Transverse colon (tissue), 4 donors: ENCODE results near the gene CAMSAP1. TPM values are rescaled to one million over a fixed set of nuclear protein-coding genes. Genes with fewer than 3 reads are reported as not detected.

Source experiments
- DNase-seq: peaks from one replicate; pipeline ENCODE4 v3.0.0-alpha.2; 2019
- H3K27ac ChIP-seq, 4 donors: fragments of 200-600 bp; sonication (generic); 2 replicates each; pipeline ENCODE4 v1.5.1; 2016 to 2018; ENCODE audit warnings: inconsistent platforms in 4 of 4
- H3K27me3 ChIP-seq: fragments of 200-600 bp; sonication (generic); 2 replicates; pipeline ENCODE4 v1.5.1; 2017; ENCODE audit warnings: inconsistent platforms
- H3K36me3 ChIP-seq, 4 donors: fragments of 200-600 bp; sonication (generic); 2 replicates each; pipeline ENCODE4 v1.5.1; 2017 to 2019; ENCODE audit warnings: inconsistent platforms in 4 of 4
- H3K4me1 ChIP-seq, 4 donors: fragments of 200-600 bp; sonication (generic); 2 replicates each; pipeline ENCODE4 v1.5.1; 2017 to 2020; ENCODE audit warnings: inconsistent platforms in 4 of 4
- H3K4me3 ChIP-seq, 4 donors: fragments of 200-600 bp; sonication (generic); 1 replicate in 1 of 4; 2 replicates in 3 of 4; pipeline versions ENCODE4 v1.5.1 to v1.6.1; 2017 to 2019; ENCODE audit warnings: inconsistent platforms in 4 of 4
- H3K9me3 ChIP-seq, 2 donors: fragments of 200-600 bp; sonication (generic); 2 replicates each; pipeline ENCODE4 v1.5.1; 2017 to 2019; ENCODE audit warnings: inconsistent platforms in 2 of 2
- CTCF ChIP-seq, 5 experiments: fragments of 200-600 bp in 3 of 5; fragments of 450-650 bp in 2 of 5; sonication (generic) in 3 of 5; IDR thresholded peaks; 1 replicate in 2 of 5; 2 replicates in 3 of 5; pipeline ENCODE4 v1.5.1; 2016 to 2017; ENCODE audit warnings: antibody characterized with exemption in 5 of 5, inconsistent platforms in 3 of 5, mild to moderate bottlenecking in 2 of 5, moderate library complexity in 1 of 5
- EP300 ChIP-seq: sonication (generic); formaldehyde crosslinking; IDR thresholded peaks from one replicate; pipeline ENCODE4 v1.6.1; 2017; ENCODE audit warnings: antibody characterized with exemption, low read depth
- POLR2A ChIP-seq: fragments of 450-650 bp; IDR thresholded peaks from one replicate; pipeline ENCODE4 v1.6.1; 2016; ENCODE audit warnings: antibody characterized with exemption, mild to moderate bottlenecking, moderate library complexity
- POLR2AphosphoS5 ChIP-seq, 3 donors: sonication (generic); formaldehyde crosslinking; IDR thresholded peaks; one replicate each; pipeline ENCODE4 v1.6.1; 2016; ENCODE audit warnings: antibody characterized with exemption in 3 of 3
- WGBS, 2 donors: methylation state at CpG; one replicate each; pipeline ENCODE4 v1.1.5; 2018; ENCODE audit warnings: low coverage in 1 of 2; 5-methylcytosine and 5-hydroxymethylcytosine counted together
- in situ Hi-C, 4 donors: fragments of 200-750 bp; cut with MboI; loops; one replicate each; pipeline versions ENCODE4 v1.15.0 to v1.15.1; 2017; ENCODE audit warnings: low sequenced_read_pairs in 3 of 4, low pct_ligation_motif_present in 1 of 4, low pct_unique_long_range_greater_than_20kb in 1 of 4
- intact Hi-C: fragments of 100-400 bp; cut with DNase I; formaldehyde crosslinking; loops from one replicate; pipeline ENCODE4 v1.15.1; 2023; ENCODE audit warnings: low total_unique reads
- total RNA-seq, 4 donors: library from RNA; depleted of rRNA; stranded (reverse); fragments of >200 nt; gene quantifications; one replicate each; pipeline ENCODE4 v1.1.0, GENCODE V29; 2016

Gene CAMSAP1
- total RNA-seq, 4 donors from 2014 or later: 17.3 to 88.0 (median 23.8) TPM

- H3K27me3 ChIP-seq: no peaks in the 10 kb centered on the region
These were observed 25.8 kb upstream of the CAMSAP1 start for GRCh38 chr9:135933114-135933513.

DNA sequence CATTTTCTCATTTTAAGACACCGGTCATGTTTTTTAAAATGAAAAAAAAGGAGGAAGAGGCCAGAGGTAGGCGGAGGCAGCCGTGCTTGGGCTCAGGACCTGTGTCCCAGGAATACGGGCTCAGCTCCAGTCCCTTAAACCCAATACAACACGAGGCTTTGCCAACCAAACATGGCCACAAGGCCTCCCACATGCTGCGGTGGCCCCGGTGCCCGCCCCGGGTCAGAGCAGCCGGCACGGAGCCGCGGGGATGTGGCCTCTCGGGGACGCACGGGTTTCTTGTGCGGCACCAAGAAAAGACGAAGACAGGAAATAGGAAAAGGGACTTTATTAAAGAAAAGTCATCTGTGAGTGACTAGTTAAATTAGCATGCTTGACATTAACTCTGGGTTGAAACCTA lies 25.3 kb upstream of the CAMSAP1 start:
- WGBS, 2 donors: 95 to 96% methylated on average over 8 to 18 of the region's 18 CpGs
- Histone ChIP-seq H3K4me1 (no peaks in the 10 kb centered on the region), H3K9me3 (no peaks in the 10 kb centered on the region), H3K4me3 (no peak overlapping the region), H3K27me3 (no peaks in the 10 kb centered on the region), H3K27ac (no peak overlapping the region), H3K36me3 (peaks cover 0 to 40% (median 15%) of the 10 kb centered on the region in 4 donors)
- TF ChIP-seq POLR2AphosphoS5 (IDR thresholded peaks at IDR 0.05) (no peak), POLR2A (no peak), CTCF (IDR thresholded peaks at IDR 0.05) (no peak), EP300 (no peak)
- in situ Hi-C loops: no loop called here
- DNase-seq: no peak
- intact Hi-C loops: no loop called here

More at GRCh38 chr9:135933114-135933513, 25.8 kb upstream of the CAMSAP1 start:
- no peak for TF ChIP-seq EP300
- TF ChIP-seq POLR2A: no peak
- TF ChIP-seq CTCF (IDR thresholded peaks at IDR 0.05): no peak
- TF ChIP-seq POLR2AphosphoS5 (IDR thresholded peaks at IDR 0.05): no peak
- H3K36me3 ChIP-seq: peaks cover 0 to 45% (median 18%) of the 10 kb centered on the region in 4 donors
- WGBS, 2 donors: 93 to 100% methylated on average over 1 to 13 of the region's 13 CpGs
- in situ Hi-C loops (no loop called here), intact Hi-C loops (no loop called here)
- no peaks in the 10 kb centered on the region for H3K9me3 ChIP-seq
- no peak overlapping the region for H3K27ac ChIP-seq
- H3K4me3 ChIP-seq: no peak overlapping the region
- DNase-seq: no peak
- no peaks in the 10 kb centered on the region for H3K4me1 ChIP-seq

GRCh38 chr9:135931349-135931820 lies 24.0 kb upstream of the CAMSAP1 start:
- no peak for DNase-seq
- intact Hi-C loops: no loop called here
- H3K27ac ChIP-seq: no peak overlapping the region
- WGBS, 2 donors: 89% methylated on average over 31 of the region's 31 CpGs; no CpG with 5 or more reads in 1 of the 2 donors
- no peaks in the 10 kb centered on the region for H3K27me3 ChIP-seq
- no peaks in the 10 kb centered on the region for H3K9me3 ChIP-seq
- H3K4me1 ChIP-seq: no peaks in the 10 kb centered on the region
- TF ChIP-seq CTCF (IDR thresholded peaks at IDR 0.05) (no peak), POLR2AphosphoS5 (IDR thresholded peaks at IDR 0.05) (no peak), POLR2A (no peak), EP300 (no peak)
- H3K4me3 ChIP-seq: no peak overlapping the region
- in situ Hi-C loops: no loop called here
- peaks cover 0 to 30% (median 12%) of the 10 kb centered on the region in 4 donors for H3K36me3 ChIP-seq

DNA sequence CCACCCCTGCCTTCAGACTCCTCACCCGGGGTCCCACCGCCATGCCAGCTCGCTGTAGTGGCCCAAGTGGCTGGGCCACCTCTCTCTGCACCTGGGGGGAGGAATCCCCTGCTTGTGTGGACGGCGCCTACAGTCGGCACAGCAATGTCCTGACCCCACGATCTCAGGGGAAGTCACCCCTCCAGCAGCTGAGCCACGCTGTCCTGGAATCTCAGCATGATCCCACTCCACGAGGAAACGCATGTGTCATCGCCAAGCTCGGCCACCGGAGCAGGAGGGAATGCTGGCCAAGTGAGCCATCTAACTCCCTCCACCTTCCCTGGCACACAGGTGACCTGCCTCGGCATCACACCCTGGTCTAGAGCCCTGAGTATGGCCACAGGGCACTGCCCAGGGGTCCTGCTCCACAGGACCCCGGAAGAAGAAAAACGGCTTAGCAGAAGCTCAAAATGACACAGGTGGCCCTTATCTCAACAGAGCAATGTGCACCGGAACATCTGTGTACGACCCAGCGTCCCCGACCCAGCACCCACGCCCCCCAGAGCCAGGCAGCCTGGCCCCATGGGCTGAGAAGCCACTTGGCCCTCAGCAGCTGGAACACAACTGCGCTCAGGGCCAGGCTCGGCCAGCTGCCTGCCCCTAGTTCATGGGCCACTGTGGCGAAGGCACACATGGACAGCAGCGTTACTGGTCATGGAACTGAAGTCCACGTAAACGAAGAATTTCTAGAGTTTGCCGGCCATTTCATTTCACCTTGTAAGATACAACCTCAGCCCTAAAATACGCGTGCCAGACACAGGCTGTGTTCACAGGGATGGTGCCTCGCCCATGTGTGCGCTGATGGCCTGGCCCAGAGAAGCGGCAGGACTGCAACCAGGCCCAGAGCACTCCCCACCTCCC lies 23.4 kb upstream of the CAMSAP1 start:
- Histone ChIP-seq H3K36me3 (peaks cover 0 to 25% (median 9%) of the 10 kb centered on the region in 4 donors), H3K4me1 (no peaks in the 10 kb centered on the region), H3K9me3 (no peaks in the 10 kb centered on the region), H3K27ac (no peak overlapping the region), H3K4me3 (no peak overlapping the region), H3K27me3 (no peaks in the 10 kb centered on the region)
- 94 to 96% methylated on average over 7 to 31 of the region's 33 CpGs for WGBS, 2 donors
- TF ChIP-seq EP300: no peak
- TF ChIP-seq CTCF (IDR thresholded peaks at IDR 0.05): no peak
- no peak for TF ChIP-seq POLR2AphosphoS5 (IDR thresholded peaks at IDR 0.05)
- no peak for TF ChIP-seq POLR2A
- in situ Hi-C loops (no loop called here), intact Hi-C loops (no loop called here)
- DNase-seq: no peak
